ENCODE data around the gene IL6ST.

DNA sequence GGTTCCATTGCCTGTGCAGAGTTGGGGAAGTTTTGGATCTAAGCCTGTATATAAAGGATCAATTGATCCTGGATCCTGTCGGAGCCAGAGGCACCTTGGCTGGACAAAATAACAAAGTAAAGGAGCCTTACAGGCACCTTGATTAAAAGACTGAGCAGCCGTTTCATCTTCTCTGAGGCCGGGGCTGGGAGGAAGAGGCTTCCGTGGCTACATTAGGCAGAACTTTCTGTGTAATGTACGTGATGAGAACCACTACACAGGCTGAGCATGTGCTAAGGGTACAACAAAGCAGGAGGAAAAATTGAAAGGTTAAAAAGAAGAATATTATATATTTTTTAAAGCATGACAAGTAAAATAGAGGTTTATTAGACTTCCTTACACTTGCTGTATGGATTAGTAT is 106.6 kb downstream of the IL6ST start:
- TF ChIP-seq CTCF (IDR thresholded peaks at IDR 0.05; ENCODE audit: low read depth, low read length) (no peak), EZH2phosphoT487 (IDR thresholded peaks at IDR 0.05; ENCODE audit: low read depth) (no peak)
